Measurements from ENCODE around the gene MAPK10. TPM values are rescaled to one million over a fixed set of nuclear protein-coding genes. Genes with fewer than 3 reads are reported as not detected.

Gene MAPK10
- total and polyA plus RNA-seq, 2 donors (not counting 3 experiments of a cell fraction or from before 2014, with no cell fraction given) = 0.17 TPM; not detected in 1

- intact Hi-C loops (cut with micrococcal nuclease) (no loop called here), dilution Hi-C loops (cut with MboI; ENCODE audit: extremely low pct_ligation_motif_present, low sequenced_read_pairs) (no loop called here)
- Histone ChIP-seq H3K27ac (ENCODE audit: insufficient read depth, low read depth, low read length) (no peak overlapping the region), H3K79me2 (ENCODE audit: control insufficient read depth, insufficient read depth, low read length) (no peaks in the 10 kb centered on the region), H3K4me1 (ENCODE audit: control insufficient read depth, extremely low read depth, insufficient read depth, low read length) (no peaks in the 10 kb centered on the region), H4K20me1 (replicated peaks; ENCODE audit: control insufficient read depth, extremely low read depth, insufficient read depth, low read length) (no peaks in the 10 kb centered on the region), H3K4me2 (ENCODE audit: insufficient read depth, low read length) (no peak overlapping the region), H3K9ac (replicated peaks; ENCODE audit: extremely low read depth, insufficient read depth, low read length) (no peak overlapping the region), H3K4me3 (replicated peaks in 1 of 3; ENCODE audit: insufficient read depth in 1 of 3, low read depth in 1 of 3, low read length in 3 of 3) (no peak overlapping the region), H3K36me3 (ENCODE audit: control insufficient read depth in 2 of 2, extremely low read depth in 1 of 2, insufficient read depth in 2 of 2, low read length in 2 of 2) (no peaks in the 10 kb centered on the region), H3K27me3 (ENCODE audit: control insufficient read depth in 2 of 2, insufficient read depth in 2 of 2, low read length in 2 of 2) (peaks cover 0 to 9% of the 10 kb centered on the region in 2 experiments), H3K9me3 (replicated peaks; ENCODE audit: control insufficient read depth, insufficient read depth, low read length) (no peaks in the 10 kb centered on the region), H3K9me1 (replicated peaks; ENCODE audit: control insufficient read depth, extremely low read depth, insufficient read depth, low read length) (no peaks in the 10 kb centered on the region), H2AFZ (ENCODE audit: low read depth, low read length) (no peak overlapping the region)
- no peak for FAIRE-seq
- TF ChIP-seq GATA2 (IDR thresholded peaks at IDR 0.05; ENCODE audit: insufficient read depth, insufficient read length, low read depth, low read length) (no peak), POLR2A (IDR thresholded peaks at IDR 0.05; ENCODE audit: low read depth, low read length) (no peak), EZH2 (IDR thresholded peaks at IDR 0.05; ENCODE audit: borderline replicate concordance, low read depth, low read length, severe bottlenecking) (no peak)
- no peak for DNase-seq (ENCODE audit: low read depth, low spot score)
- no TSS peak for BruUV-seq (replicated peaks)
- ChIA-PET CTCF (interaction anchor here (0.8 kb wide), 1 partner anchor 359 kb away, joined by 3 read pairs; no protein-coding TSS in a partner anchor), POLR2A (no interaction called here)
Observed at GRCh38 chr4:86106475-86106874, 253.4 kb downstream of the MAPK10 start.

GRCh38 chr4:86101841-86102240 lies 258.0 kb downstream of the MAPK10 start:
- peaks cover 0 to 3% of the 10 kb centered on the region in 2 experiments for H3K27me3 ChIP-seq (ENCODE audit: control insufficient read depth in 2 of 2, insufficient read depth in 2 of 2, low read length in 2 of 2)
- H3K9ac ChIP-seq (replicated peaks; ENCODE audit: extremely low read depth, insufficient read depth, low read length) = no peak overlapping the region
- H2AFZ ChIP-seq (ENCODE audit: low read depth, low read length) = no peak overlapping the region
- no peak overlapping the region for H3K4me2 ChIP-seq (ENCODE audit: insufficient read depth, low read length)
- TF ChIP-seq POLR2A (IDR thresholded peaks at IDR 0.05; ENCODE audit: low read depth, low read length) (no peak), POLR2AphosphoS5 (IDR thresholded peaks at IDR 0.05; ENCODE audit: insufficient read depth, low read depth, low read length) (no peak), JUN (IDR thresholded peaks at IDR 0.05; ENCODE audit: borderline replicate concordance, insufficient read depth, insufficient read length, low read depth) (no peak), GATA2 (IDR thresholded peaks at IDR 0.05; ENCODE audit: insufficient read depth, insufficient read length, low read depth, low read length) (no peak), FOS (IDR thresholded peaks at IDR 0.05; ENCODE audit: borderline replicate concordance, insufficient read depth, low read length) (no peak), EZH2 (IDR thresholded peaks at IDR 0.05; ENCODE audit: borderline replicate concordance, low read depth, low read length, severe bottlenecking) (no peak), MYC (IDR thresholded peaks at IDR 0.05; ENCODE audit: low read depth, low read length) (no peak), CTCF (IDR thresholded peaks at IDR 0.05; ENCODE audit: extremely low read depth in 1 of 2, insufficient read depth in 1 of 2, low read depth in 1 of 2, low read length in 2 of 2) (no peak), MAX (IDR thresholded peaks at IDR 0.05; ENCODE audit: insufficient read depth, insufficient read length) (no peak)
- CTCF ChIA-PET = no interaction called here
- no peaks in the 10 kb centered on the region for H3K4me1 ChIP-seq (ENCODE audit: control insufficient read depth, extremely low read depth, insufficient read depth, low read length)
- POLR2A ChIA-PET = no interaction called here
- DNase-seq (ENCODE audit: low read depth, low spot score) (no peak), FAIRE-seq (no peak)
- no peak overlapping the region for H3K27ac ChIP-seq (ENCODE audit: insufficient read depth, low read depth, low read length)
- no peaks in the 10 kb centered on the region for H4K20me1 ChIP-seq (replicated peaks; ENCODE audit: control insufficient read depth, extremely low read depth, insufficient read depth, low read length)
- no TSS peak for BruUV-seq (replicated peaks)
- H3K36me3 ChIP-seq (ENCODE audit: control insufficient read depth in 2 of 2, extremely low read depth in 1 of 2, insufficient read depth in 2 of 2, low read length in 2 of 2) = no peaks in the 10 kb centered on the region
- intact Hi-C loops (cut with micrococcal nuclease) = no loop called here
- H3K9me3 ChIP-seq (replicated peaks; ENCODE audit: control insufficient read depth, insufficient read depth, low read length) = no peaks in the 10 kb centered on the region
- H3K9me1 ChIP-seq (replicated peaks; ENCODE audit: control insufficient read depth, extremely low read depth, insufficient read depth, low read length) = no peaks in the 10 kb centered on the region
- H3K79me2 ChIP-seq (ENCODE audit: control insufficient read depth, insufficient read depth, low read length) = no peaks in the 10 kb centered on the region
- H3K4me3 ChIP-seq (replicated peaks in 1 of 3; ENCODE audit: insufficient read depth in 1 of 3, low read depth in 1 of 3, low read length in 3 of 3) = no peak overlapping the region
- dilution Hi-C loops (cut with MboI; ENCODE audit: extremely low pct_ligation_motif_present, low sequenced_read_pairs) = no loop called here

Data from endothelial cell of umbilical vein (primary cell).